Gastrocnemius medialis (tissue), 4 donors: ENCODE measurements around the gene PLSCR5. TPM values are rescaled to one million over a fixed set of nuclear protein-coding genes. Genes with fewer than 3 reads are reported as not detected.

Experiments used
- ATAC-seq, 2 donors: fragments of 150-250 bp; one replicate each; pipeline ENCODE4 v1.9.1; 2016
- DNase-seq, 2 donors: peaks; one replicate each; pipeline ENCODE4 v3.0.0-alpha.2; 2019
- H3K27ac ChIP-seq, 4 donors: fragments of 200-600 bp; sonication (generic); 1 replicate in 1 of 4; 2 replicates in 3 of 4; pipeline ENCODE4 v1.5.1; 2016 to 2018; ENCODE audit warnings: mild to moderate bottlenecking in 2 of 4, moderate library complexity in 1 of 4
- H3K27me3 ChIP-seq, 3 donors: fragments of 200-600 bp; sonication (generic) in 2 of 3; 1 replicate in 1 of 3; 2 replicates in 2 of 3; pipeline versions ENCODE4 v1.5.1 to v1.6.0; 2016 to 2019; ENCODE audit warnings: mild to moderate bottlenecking in 1 of 3, moderate library complexity in 1 of 3
- H3K36me3 ChIP-seq, 2 donors: fragments of 200-600 bp; sonication (generic) in 1 of 2; one replicate each; pipeline ENCODE4 v1.5.1; 2017 to 2018
- H3K4me1 ChIP-seq, 2 donors: fragments of 200-600 bp; sonication (generic) in 1 of 2; one replicate each; pipeline ENCODE4 v1.5.1; 2016 to 2017; ENCODE audit warnings: mild to moderate bottlenecking in 2 of 2
- H3K4me3 ChIP-seq, 4 donors: fragments of 200-600 bp; sonication (generic) in 3 of 4; 1 replicate in 1 of 4; 2 replicates in 3 of 4; pipeline ENCODE4 v1.5.1; 2016 to 2019; ENCODE audit warnings: mild to moderate bottlenecking in 2 of 4
- H3K9me3 ChIP-seq, 3 donors: fragments of 200-600 bp; sonication (generic) in 2 of 3; 1 replicate in 1 of 3; 2 replicates in 2 of 3; pipeline ENCODE4 v1.5.1; 2016 to 2019
- CTCF ChIP-seq, 5 experiments: fragments of 450-650 bp in 3 of 5; fragments of 200-600 bp in 2 of 5; sonication (generic) in 2 of 5; IDR thresholded peaks in 4 of 5; conservative IDR thresholded peaks in 1 of 5; 1 replicate in 4 of 5; 2 replicates in 1 of 5; pipeline ENCODE4 v1.5.1; 2016 to 2019; ENCODE audit warnings: antibody characterized with exemption in 5 of 5, mild to moderate bottlenecking in 3 of 5, moderate library complexity in 3 of 5
- POLR2A ChIP-seq, 2 donors: fragments of 450-650 bp; IDR thresholded peaks; one replicate each; pipeline ENCODE4 v1.6.1; 2017; ENCODE audit warnings: antibody characterized with exemption in 2 of 2, mild to moderate bottlenecking in 2 of 2, moderate library complexity in 2 of 2
- in situ Hi-C, 4 donors: fragments of 200-750 bp; cut with MboI; loops; one replicate each; pipeline versions ENCODE4 v1.15.0 to v1.8.0; 2017; ENCODE audit warnings: low sequenced_read_pairs in 4 of 4
- intact Hi-C: fragments of 100-400 bp; cut with DNase I; formaldehyde crosslinking; loops from one replicate; pipeline ENCODE4 v1.15.1; 2023; ENCODE audit warnings: low total_unique reads
- total RNA-seq, 4 donors: library from RNA; depleted of rRNA; stranded (reverse); fragments of >200 nt; gene quantifications; one replicate each; pipeline versions ENCODE4 v1.1.0 to v1.2.3, GENCODE V29; 2016

The PLSCR5 gene
- total RNA-seq, 4 donors from 2014 or later = not detected

- ATAC-seq (peak; percentile 86 to 89), DNase-seq (peak; percentile 76 to 85)
- intact Hi-C loops = no loop called here
- Histone ChIP-seq H3K9me3 (no peaks in the 10 kb centered on the region), H3K27ac (peak within 1 kb of the TSS; percentile 82 to 90 (median 84)), H3K36me3 (no peaks in the 10 kb centered on the region), H3K27me3 (peaks cover 0 to 8% (median 0%) of the 10 kb centered on the region in 3 donors), H3K4me1 (no peaks in the 10 kb centered on the region), H3K4me3 (peak within 1 kb of the TSS; percentile 53 to 79 (median 72))
- in situ Hi-C loops = no loop called here
- TF ChIP-seq CTCF (IDR thresholded peaks at IDR 0.05 in 4 of 5, conservative IDR thresholded peaks at IDR 0.05 in 1 of 5) (no peak), POLR2A (IDR thresholded peaks at IDR 0.05) (peak; percentile 69 to 85)
Measured at GRCh38 chr3:146544002-146544928, 60.9 kb downstream of the PLSCR5 start, which contains the start of gene PLSCR1. PLSCR1 (minus strand) TSS chr3:146544607; CDS start chr3:146536552, 8,055 bp downstream.

DNA sequence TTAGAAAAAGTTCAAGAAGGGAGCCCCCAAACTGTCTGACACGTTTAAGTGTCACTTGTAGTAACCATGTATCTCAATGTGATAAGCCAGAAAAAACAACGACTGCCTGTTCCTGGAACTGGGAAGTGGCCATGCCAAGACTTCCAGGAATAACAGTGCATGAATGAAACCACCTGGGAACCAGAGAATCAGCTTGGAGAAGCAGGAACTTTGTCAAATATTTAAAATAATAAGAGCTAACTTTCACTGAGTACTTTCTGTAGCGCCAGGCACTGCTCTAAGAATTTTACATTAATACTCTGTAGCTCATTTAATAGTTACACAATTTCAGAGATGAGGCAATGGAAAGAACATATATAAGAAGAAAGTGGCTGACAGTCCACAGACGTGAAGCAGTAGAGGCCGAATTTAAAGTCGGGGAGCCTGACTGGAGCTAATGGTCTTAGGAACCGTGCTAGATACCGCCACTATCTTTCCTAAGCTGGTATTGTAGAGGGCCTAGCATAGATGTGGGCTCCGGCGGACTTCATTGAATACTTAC lies 61.6 kb downstream of the PLSCR5 start:
- intact Hi-C loops = no loop called here
- no peak for DNase-seq
- no peaks in the 10 kb centered on the region for H3K4me1 ChIP-seq

DNA sequence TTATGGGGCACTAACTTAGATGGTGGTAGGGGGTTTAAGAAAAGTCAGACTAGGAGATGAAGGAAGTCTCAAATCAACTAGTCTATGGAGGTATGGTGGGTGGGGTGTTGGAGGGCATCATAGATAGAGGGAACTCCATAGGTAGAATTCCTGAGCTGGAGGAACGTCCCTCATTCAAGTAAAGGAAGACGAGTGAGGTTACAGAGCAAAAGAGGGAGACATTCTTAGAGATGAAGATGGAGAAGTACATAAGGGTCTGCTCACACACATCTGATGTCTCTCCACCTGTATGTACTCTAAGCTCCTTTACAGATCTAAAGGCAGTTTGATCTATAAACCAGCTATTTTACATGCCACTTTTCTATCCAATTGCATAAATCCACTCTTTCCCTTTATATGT lies 62.2 kb downstream of the PLSCR5 start:
- in situ Hi-C loops (no loop called here), intact Hi-C loops (no loop called here)
- no peak for DNase-seq
- Histone ChIP-seq H3K27ac (peak overlapping the region; percentile 82 to 90 (median 84)), H3K4me3 (peak overlapping the region; percentile 53 to 79 (median 72)), H3K4me1 (no peaks in the 10 kb centered on the region), H3K27me3 (peaks cover 0 to 8% (median 0%) of the 10 kb centered on the region in 3 donors), H3K36me3 (no peaks in the 10 kb centered on the region), H3K9me3 (no peaks in the 10 kb centered on the region)
- ATAC-seq = no peak
- TF ChIP-seq CTCF (IDR thresholded peaks at IDR 0.05 in 4 of 5, conservative IDR thresholded peaks at IDR 0.05 in 1 of 5) (no peak), POLR2A (IDR thresholded peaks at IDR 0.05) (no peak)

More for the DNA sequence above, 61.6 kb downstream of the PLSCR5 start:
- Histone ChIP-seq H3K36me3 (no peaks in the 10 kb centered on the region), H3K4me3 (peak overlapping the region; percentile 53 to 79 (median 72)), H3K9me3 (no peaks in the 10 kb centered on the region), H3K27ac (peak overlapping the region; percentile 82 to 90 (median 84)), H3K27me3 (peaks cover 0 to 8% (median 0%) of the 10 kb centered on the region in 3 donors)
- TF ChIP-seq POLR2A (IDR thresholded peaks at IDR 0.05) (no peak), CTCF (IDR thresholded peaks at IDR 0.05 in 4 of 5, conservative IDR thresholded peaks at IDR 0.05 in 1 of 5) (no peak)
- in situ Hi-C loops = no loop called here
- ATAC-seq = peak in 1 of 2 donors; percentile 14

- Histone ChIP-seq H3K36me3 (no peaks in the 10 kb centered on the region), H3K27ac (peak overlapping the region; percentile 82 to 90 (median 84)), H3K27me3 (peaks cover 0 to 8% (median 0%) of the 10 kb centered on the region in 3 donors), H3K4me3 (peak overlapping the region; percentile 8 to 79 (median 72)), H3K4me1 (peaks cover 5 to 6% of the 10 kb centered on the region in 2 donors), H3K9me3 (no peaks in the 10 kb centered on the region)
- DNase-seq (no peak), ATAC-seq (no peak)
- intact Hi-C loops = no loop called here
- no peak for TF ChIP-seq POLR2A (IDR thresholded peaks at IDR 0.05)
- no peak for TF ChIP-seq CTCF (IDR thresholded peaks at IDR 0.05 in 4 of 5, conservative IDR thresholded peaks at IDR 0.05 in 1 of 5)
- in situ Hi-C loops = no loop called here
Measured at GRCh38 chr3:146542179-146542578, 63.0 kb downstream of the PLSCR5 start.
